ENCODE data around the gene PTPRA. TPM values are rescaled to one million over a fixed set of nuclear protein-coding genes. Genes with fewer than 3 reads are reported as not detected.

The PTPRA gene
- total and polyA plus RNA-seq, 2 of the 13 experiments (the other 11 are each of a cell fraction or from before 2014, with no cell fraction given): 47.2 to 127 TPM

DNA sequence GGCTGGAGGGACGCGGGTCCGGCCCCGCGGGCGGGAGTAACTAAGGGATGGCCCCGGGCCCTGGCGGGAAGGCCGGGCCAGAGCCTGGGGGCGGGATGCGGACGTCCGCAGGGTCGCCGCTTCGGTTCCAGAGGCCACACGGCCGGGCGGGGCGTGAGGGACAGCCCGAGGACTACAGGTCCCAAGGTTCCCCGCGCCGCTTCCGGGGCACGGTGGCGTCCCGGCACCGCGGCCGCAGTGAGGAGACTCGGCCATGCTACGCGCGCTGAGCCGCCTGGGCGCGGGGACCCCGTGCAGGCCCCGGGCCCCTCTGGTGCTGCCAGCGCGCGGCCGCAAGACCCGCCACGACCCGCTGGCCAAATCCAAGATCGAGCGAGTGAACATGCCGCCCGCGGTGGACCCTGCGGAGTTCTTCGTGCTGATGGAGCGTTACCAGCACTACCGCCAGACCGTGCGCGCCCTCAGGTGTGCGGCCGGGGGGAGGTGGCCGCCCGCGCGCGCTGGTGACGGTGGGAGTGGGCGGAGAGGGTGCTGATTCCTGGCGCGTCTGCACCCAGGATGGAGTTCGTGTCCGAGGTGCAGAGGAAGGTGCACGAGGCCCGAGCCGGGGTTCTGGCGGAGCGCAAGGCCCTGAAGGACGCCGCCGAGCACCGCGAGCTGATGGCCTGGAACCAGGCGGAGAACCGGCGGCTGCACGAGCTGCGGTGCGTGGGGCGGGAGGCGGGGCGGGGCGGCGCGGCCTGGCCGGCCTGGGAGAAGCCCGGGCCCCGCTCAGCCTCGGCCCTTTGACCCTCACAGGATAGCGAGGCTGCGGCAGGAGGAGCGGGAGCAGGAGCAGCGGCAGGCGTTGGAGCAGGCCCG lies 172.8 kb downstream of the PTPRA start, which contains the start of gene MRPS26 (continued):
- peak; percentile 18; the same call in 1 of the 2 replicates for TF ChIP-seq RERE (CRISPR knock-in tag; IDR thresholded peaks at IDR 0.05; ENCODE audit: low read depth)
- TF ChIP-seq ZBTB4 (CRISPR knock-in tag; IDR thresholded peaks at IDR 0.05; ENCODE audit: borderline replicate concordance): peak; percentile 78; the same call in 1 of the 2 replicates
- TF ChIP-seq ZBTB26 (CRISPR knock-in tag; IDR thresholded peaks at IDR 0.05; ENCODE audit: borderline replicate concordance): peak; percentile 77
- TF ChIP-seq, protein P1, sequence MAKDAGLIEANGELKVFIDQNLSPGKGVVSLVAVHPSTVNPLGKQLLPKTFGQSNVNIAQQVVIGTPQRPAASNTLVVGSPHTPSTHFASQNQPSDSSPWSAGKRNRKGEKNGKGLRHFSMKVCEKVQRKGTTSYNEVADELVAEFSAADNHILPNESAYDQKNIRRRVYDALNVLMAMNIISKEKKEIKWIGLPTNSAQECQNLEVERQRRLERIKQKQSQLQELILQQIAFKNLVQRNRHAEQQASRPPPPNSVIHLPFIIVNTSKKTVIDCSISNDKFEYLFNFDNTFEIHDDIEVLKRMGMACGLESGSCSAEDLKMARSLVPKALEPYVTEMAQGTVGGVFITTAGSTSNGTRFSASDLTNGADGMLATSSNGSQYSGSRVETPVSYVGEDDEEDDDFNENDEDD (CRISPR knock-in tag; IDR thresholded peaks at IDR 0.05; ENCODE audit: borderline replicate concordance): peak; percentile 79
- TF ChIP-seq ZNF883 (CRISPR knock-in tag; IDR thresholded peaks at IDR 0.05; ENCODE audit: not compliant biosample characterization): peak; percentile 95
- TF ChIP-seq RARG (CRISPR knock-in tag; IDR thresholded peaks at IDR 0.05; ENCODE audit: low read depth): no peak; the same call in 1 of the 2 replicates
- no peak for TF ChIP-seq RFX1 (IDR thresholded peaks at IDR 0.05)
- TF ChIP-seq ZBTB38 (CRISPR knock-in tag; IDR thresholded peaks at IDR 0.05): peak; percentile 79
- TF ChIP-seq, protein P2, sequence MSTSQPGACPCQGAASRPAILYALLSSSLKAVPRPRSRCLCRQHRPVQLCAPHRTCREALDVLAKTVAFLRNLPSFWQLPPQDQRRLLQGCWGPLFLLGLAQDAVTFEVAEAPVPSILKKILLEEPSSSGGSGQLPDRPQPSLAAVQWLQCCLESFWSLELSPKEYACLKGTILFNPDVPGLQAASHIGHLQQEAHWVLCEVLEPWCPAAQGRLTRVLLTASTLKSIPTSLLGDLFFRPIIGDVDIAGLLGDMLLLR (CRISPR knock-in tag; IDR thresholded peaks at IDR 0.05): peak; percentile 82; the same call in 1 of the 2 replicates
- TF ChIP-seq ERF (CRISPR knock-in tag; IDR thresholded peaks at IDR 0.05): peak; percentile 93
- TF ChIP-seq, protein P3, sequence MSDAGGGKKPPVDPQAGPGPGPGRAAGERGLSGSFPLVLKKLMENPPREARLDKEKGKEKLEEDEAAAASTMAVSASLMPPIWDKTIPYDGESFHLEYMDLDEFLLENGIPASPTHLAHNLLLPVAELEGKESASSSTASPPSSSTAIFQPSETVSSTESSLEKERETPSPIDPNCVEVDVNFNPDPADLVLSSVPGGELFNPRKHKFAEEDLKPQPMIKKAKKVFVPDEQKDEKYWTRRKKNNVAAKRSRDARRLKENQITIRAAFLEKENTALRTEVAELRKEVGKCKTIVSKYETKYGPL (CRISPR knock-in tag; IDR thresholded peaks at IDR 0.05): peak; percentile 4; the same call in 1 of the 2 replicates
- peak; percentile 100 for TF ChIP-seq ZNF713 (CRISPR knock-in tag; IDR thresholded peaks at IDR 0.05)
- TF ChIP-seq RBAK (CRISPR knock-in tag; IDR thresholded peaks at IDR 0.05): no peak
- no peak for TF ChIP-seq SCMH1 (CRISPR knock-in tag; IDR thresholded peaks at IDR 0.05; ENCODE audit: borderline replicate concordance)
- peak; percentile 76 for TF ChIP-seq KDM3A (CRISPR knock-in tag; IDR thresholded peaks at IDR 0.05; ENCODE audit: low read depth)
